GM19328 (cell line): ENCODE data around the gene USP5.
"Not testable (repeated sequence)": the region's sequence is repeated elsewhere in the genome, so short reads cannot be mapped to it uniquely, and the experiment has no call there.

Source experiments
- ATAC-seq: cut with Tn5 transposase; IDR thresholded peaks from one replicate; pipeline ENCODE4 v1.9.1; 2021; ENCODE audit warnings: mild to moderate bottlenecking, moderate library complexity; ENCODE audit not compliant: unreplicated experiment

USP5 gene

GRCh38 chr12:6887460-6887859, 35.5 kb downstream of the USP5 start:
- ATAC-seq, result no peak

- no peak for ATAC-seq
Measured at GRCh38 chr12:6888360-6888759, 36.4 kb downstream of the USP5 start.

- not testable (repeated sequence) for ATAC-seq
Measured at GRCh38 chr12:6888794-6889193, 36.8 kb downstream of the USP5 start.

GRCh38 chr12:6889775-6890573, 38.0 kb downstream of the USP5 start:
- ATAC-seq, result not testable (repeated sequence)

GRCh38 chr12:6890789-6891645, 39.1 kb downstream of the USP5 start:
- peak; percentile 93 for ATAC-seq

GRCh38 chr12:6891646-6892001, 39.7 kb downstream of the USP5 start:
- ATAC-seq, result no peak

GRCh38 chr12:6892683-6893082, 40.7 kb downstream of the USP5 start:
- ATAC-seq, result not testable (repeated sequence)

GRCh38 chr12:6894321-6894720, 42.4 kb downstream of the USP5 start:
- no peak for ATAC-seq

GRCh38 chr12:6896846-6897435, 45.0 kb downstream of the USP5 start:
- no peak for ATAC-seq

GRCh38 chr12:6899427-6899826, 47.5 kb downstream of the USP5 start:
- no peak for ATAC-seq

GRCh38 chr12:6899837-6900519, 48.0 kb downstream of the USP5 start:
- no peak for ATAC-seq

GRCh38 chr12:6902448-6902847, 50.5 kb downstream of the USP5 start:
- ATAC-seq, result no peak

- ATAC-seq, result no peak
Measured at GRCh38 chr12:6903722-6904121, 51.8 kb downstream of the USP5 start.

GRCh38 chr12:6904280-6905276, 52.6 kb downstream of the USP5 start, which contains the start of gene LRRC23:
TSS of gene LRRC23 (plus strand) at chr12:6904822. CDS start at chr12:6905634, 812 bp downstream.
- peak; percentile 94 for ATAC-seq

- no peak for ATAC-seq
Measured at GRCh38 chr12:6905414-6906040, 53.6 kb downstream of the USP5 start.

- not testable (repeated sequence) for ATAC-seq
Measured at GRCh38 chr12:6908141-6908540, 56.2 kb downstream of the USP5 start.

- no peak for ATAC-seq
Measured at GRCh38 chr12:6909421-6910145, 57.6 kb downstream of the USP5 start.

- ATAC-seq, result no peak
Measured at GRCh38 chr12:6912164-6912935, 60.4 kb downstream of the USP5 start.
